Measurements from ENCODE around the gene NANS. TPM values are rescaled to one million over a fixed set of nuclear protein-coding genes. Genes with fewer than 3 reads are reported as not detected.
A peak's percentile ranks its signal among the peaks of the same experiment; 100 is the strongest.
"Not testable (repeated sequence)": the region's sequence is repeated elsewhere in the genome, so short reads cannot be mapped to it uniquely, and the experiment has no call there.

Gene NANS
- total RNA-seq, 3 donors from 2014 or later, result 43.8 to 80.6 (median 54.7) TPM

DNA sequence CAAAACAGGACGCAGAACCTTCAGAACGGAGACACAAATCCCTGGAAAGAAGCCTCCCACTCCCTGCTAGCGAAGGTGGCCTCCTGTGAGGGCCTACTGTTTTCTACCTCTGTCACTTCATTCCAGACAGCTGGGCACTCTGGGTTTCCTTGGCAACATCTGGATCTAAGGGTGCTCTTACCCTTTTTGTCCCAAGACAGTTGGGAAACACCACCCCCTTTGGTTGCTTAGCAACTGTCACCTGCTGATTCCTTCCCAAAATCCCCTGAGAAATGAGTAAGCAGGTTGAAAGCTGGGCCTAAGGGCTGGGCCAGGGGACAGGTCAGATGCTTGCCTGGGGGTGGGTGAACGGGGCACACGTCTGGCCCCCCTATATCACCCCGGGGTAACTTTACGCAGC, 29.4 kb downstream of the NANS start:
- no peak overlapping the region for H3K4me3 ChIP-seq
- TF ChIP-seq, protein P1, sequence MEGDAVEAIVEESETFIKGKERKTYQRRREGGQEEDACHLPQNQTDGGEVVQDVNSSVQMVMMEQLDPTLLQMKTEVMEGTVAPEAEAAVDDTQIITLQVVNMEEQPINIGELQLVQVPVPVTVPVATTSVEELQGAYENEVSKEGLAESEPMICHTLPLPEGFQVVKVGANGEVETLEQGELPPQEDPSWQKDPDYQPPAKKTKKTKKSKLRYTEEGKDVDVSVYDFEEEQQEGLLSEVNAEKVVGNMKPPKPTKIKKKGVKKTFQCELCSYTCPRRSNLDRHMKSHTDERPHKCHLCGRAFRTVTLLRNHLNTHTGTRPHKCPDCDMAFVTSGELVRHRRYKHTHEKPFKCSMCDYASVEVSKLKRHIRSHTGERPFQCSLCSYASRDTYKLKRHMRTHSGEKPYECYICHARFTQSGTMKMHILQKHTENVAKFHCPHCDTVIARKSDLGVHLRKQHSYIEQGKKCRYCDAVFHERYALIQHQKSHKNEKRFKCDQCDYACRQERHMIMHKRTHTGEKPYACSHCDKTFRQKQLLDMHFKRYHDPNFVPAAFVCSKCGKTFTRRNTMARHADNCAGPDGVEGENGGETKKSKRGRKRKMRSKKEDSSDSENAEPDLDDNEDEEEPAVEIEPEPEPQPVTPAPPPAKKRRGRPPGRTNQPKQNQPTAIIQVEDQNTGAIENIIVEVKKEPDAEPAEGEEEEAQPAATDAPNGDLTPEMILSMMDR (IDR thresholded peaks at IDR 0.05), result no peak
- TF ChIP-seq POLR2A (IDR thresholded peaks at IDR 0.05), result no peak
- TF ChIP-seq POLR2AphosphoS5 (IDR thresholded peaks at IDR 0.05), result no peak
- no peaks in the 10 kb centered on the region for H3K36me3 ChIP-seq
- H3K4me1 ChIP-seq, result no peaks in the 10 kb centered on the region
- H3K9me3 ChIP-seq, result no peaks in the 10 kb centered on the region
- peak overlapping the region in 1 of 2 donors; percentile 73 for H3K27ac ChIP-seq
- no peak for DNase-seq (ENCODE audit: low spot score in 2 of 2)
- intact Hi-C loops (cut with DNase I; ENCODE audit: low total_unique reads), result no loop called here
- H3K27me3 ChIP-seq, result no peaks in the 10 kb centered on the region

DNA sequence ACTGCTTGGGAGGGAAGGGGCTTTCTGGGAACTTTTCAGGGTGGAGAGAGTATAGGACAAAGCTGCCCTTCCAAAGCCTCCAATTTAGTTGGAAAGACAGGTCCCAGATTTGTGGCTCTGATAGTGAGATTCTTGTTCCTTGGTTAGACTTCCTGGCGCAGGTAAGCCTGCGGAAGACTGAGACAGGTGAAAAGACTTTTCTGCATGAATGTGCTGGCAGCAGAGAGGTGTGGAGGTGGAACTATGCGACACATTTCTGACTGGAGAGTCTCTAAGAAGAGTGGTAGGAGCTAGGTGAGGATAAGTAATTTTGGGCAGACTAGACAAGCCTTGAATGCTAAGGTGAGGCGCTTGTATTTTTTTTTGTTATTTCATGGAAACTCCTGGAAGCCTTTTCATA, 29.9 kb downstream of the NANS start:
- Histone ChIP-seq H3K4me1 (no peaks in the 10 kb centered on the region), H3K4me3 (no peak overlapping the region), H3K9me3 (no peaks in the 10 kb centered on the region), H3K27me3 (no peaks in the 10 kb centered on the region), H3K36me3 (no peaks in the 10 kb centered on the region), H3K27ac (peak overlapping the region in 1 of 2 donors; percentile 73)
- intact Hi-C loops (cut with DNase I; ENCODE audit: low total_unique reads), result no loop called here
- no peak for DNase-seq (ENCODE audit: low spot score in 2 of 2)
- TF ChIP-seq POLR2A (IDR thresholded peaks at IDR 0.05) (no peak), POLR2AphosphoS5 (IDR thresholded peaks at IDR 0.05) (no peak)
- TF ChIP-seq, protein P1 (IDR thresholded peaks at IDR 0.05), result no peak

DNA sequence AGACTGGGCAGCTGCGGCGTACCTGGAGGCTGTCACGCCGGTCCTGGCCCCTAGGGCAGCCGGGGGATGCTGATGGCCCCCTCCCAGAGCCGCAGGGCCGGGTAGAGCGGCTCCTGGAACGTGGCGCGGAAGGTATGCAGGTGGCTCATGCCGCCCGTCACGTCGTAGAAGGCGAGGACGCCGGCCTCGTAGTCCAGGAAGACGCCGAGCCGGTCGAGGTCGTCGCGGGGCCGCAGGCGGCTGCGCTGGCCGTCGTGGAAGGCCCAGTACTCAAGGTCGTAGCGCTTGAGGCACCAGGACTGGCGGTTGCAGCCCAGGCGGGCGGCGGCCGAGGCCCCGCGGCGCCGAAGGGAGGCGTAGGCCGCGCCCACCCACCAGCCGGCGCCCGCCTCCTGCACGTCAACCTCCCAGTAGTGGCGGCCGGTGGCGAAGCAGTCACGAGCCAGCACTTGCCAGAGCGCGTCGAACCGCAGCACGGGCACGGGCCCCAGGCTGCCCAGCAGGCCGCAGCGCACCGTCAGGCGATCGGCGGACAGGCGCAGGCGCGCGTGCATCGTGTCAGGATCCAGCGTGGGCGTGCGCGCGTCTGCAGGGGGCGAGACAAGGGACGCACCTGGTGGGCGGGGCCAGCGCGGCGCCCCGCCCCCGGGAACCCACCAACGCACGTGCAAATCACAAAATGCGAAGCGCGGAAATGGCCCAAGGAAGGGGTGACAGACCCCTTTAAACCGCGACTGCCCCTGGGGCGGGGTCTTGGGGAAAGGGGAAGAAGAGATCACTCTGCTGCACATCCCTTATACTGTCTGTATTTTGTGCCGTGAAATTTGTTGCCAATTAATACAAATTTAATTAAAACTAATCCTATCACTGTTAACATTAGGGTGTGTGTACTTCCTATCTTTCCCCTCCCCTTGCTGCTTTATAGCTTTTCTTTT, 31.2 kb downstream of the NANS start:
- Histone ChIP-seq H3K36me3 (no peaks in the 10 kb centered on the region), H3K27ac (peak overlapping the region; percentile 52 to 73), H3K27me3 (no peaks in the 10 kb centered on the region), H3K9me3 (no peaks in the 10 kb centered on the region), H3K4me3 (peak overlapping the region; percentile 23 to 68 (median 43)), H3K4me1 (no peaks in the 10 kb centered on the region)
- TF ChIP-seq, protein P1 (IDR thresholded peaks at IDR 0.05), result no peak
- TF ChIP-seq POLR2A (IDR thresholded peaks at IDR 0.05), result no peak
- TF ChIP-seq POLR2AphosphoS5 (IDR thresholded peaks at IDR 0.05), result no peak
- DNase-seq (ENCODE audit: low spot score in 2 of 2), result no peak
- intact Hi-C loops (cut with DNase I; ENCODE audit: low total_unique reads), result no loop called here

DNA sequence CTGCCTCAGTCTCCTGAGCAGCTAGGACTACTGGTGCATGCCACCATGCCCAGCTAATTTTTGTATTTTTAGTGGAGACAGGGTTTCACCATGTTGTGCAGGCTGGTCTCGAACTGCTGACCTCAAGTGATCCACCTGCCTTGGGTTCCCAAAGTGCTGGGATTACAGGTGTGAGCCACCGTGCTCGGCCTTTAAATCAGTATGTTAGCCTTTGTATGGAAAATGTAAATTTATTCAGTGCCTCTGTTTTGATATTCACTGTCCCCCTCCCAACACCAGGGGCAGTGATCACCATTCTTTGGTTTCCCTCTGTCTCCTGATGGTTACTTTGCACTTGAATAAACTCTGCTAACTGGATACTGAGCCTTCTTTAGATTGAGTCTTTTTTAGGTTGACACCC, 34.1 kb downstream of the NANS start:
- H3K4me1 ChIP-seq; H3K4me3 ChIP-seq; H3K9me3 ChIP-seq; DNase-seq (ENCODE audit: low spot score in 2 of 2); intact Hi-C loops (cut with DNase I; ENCODE audit: low total_unique reads); H3K27ac ChIP-seq; H3K27me3 ChIP-seq; H3K36me3 ChIP-seq: not testable (repeated sequence)

DNA sequence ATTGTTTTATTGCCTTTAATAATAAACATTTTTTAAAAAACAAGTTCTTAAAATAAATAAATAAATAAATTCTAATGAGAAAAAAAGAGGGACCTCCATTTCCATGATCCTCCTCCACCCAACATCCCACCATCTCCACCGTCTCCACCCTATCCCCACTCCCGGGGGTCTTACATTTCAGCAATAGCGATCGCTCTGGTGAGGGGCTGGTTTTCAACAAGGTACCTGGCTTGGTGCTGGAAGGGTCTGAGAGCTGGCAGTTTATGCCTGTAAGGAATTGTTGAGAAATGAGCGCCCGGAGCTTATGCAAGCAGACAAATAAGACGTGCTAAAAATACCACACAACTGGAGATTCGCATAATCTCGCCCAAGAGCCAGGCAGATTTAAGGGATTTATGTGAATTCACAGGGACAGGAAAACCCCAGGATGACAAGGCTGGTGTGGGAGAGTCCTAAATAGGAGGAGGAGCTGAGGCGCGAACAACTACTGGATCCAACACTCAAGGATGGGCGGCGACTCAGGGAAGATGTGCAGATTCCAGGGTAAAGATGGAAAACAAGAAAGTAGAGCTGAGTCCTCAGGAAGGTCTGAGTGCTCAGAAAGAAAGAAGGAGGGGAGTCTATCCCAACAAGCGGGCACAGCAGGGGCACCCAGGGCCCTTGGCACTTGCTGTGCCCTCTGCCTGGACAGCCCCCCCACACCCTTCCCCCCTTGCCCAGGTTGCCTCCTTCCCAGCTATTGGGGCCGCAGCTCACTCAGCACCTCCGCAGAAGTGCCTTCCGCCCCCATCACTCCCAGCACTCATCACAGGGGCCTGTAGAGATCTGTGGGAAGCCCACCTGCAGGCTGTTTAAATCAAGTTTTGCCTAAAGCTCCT, 35.4 kb downstream of the NANS start:
- Histone ChIP-seq H3K36me3 (no peaks in the 10 kb centered on the region), H3K9me3 (no peaks in the 10 kb centered on the region), H3K4me3 (no peak overlapping the region), H3K27me3 (no peaks in the 10 kb centered on the region), H3K4me1 (no peaks in the 10 kb centered on the region), H3K27ac (no peak overlapping the region)
- DNase-seq (ENCODE audit: low spot score in 2 of 2), result no peak
- intact Hi-C loops (cut with DNase I; ENCODE audit: low total_unique reads), result no loop called here
- TF ChIP-seq POLR2AphosphoS5 (IDR thresholded peaks at IDR 0.05) (no peak), POLR2A (IDR thresholded peaks at IDR 0.05) (no peak)

DNA sequence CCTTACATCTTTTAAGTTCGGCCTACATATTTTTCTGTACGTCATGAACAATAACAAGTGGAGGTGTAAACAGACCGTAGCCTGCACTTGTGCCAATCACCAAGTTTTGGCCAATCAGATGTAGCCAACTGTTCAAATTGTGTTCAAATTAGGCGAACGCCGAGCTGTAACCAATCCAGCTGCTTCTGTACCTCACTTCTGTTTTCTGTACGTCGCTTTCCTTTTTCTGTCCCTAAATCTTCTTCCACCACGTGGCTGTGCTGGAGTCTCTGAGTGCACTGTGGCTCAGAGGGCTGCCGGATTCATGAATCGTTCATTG, 36.0 kb downstream of the NANS start:
- H3K27me3 ChIP-seq, result no peaks in the 10 kb centered on the region
- no peaks in the 10 kb centered on the region for H3K9me3 ChIP-seq
- no peak for DNase-seq (ENCODE audit: low spot score in 2 of 2)
- H3K4me1 ChIP-seq, result no peaks in the 10 kb centered on the region
- no peaks in the 10 kb centered on the region for H3K36me3 ChIP-seq
- H3K27ac ChIP-seq, result no peak overlapping the region
- no peak overlapping the region for H3K4me3 ChIP-seq
- TF ChIP-seq POLR2AphosphoS5 (IDR thresholded peaks at IDR 0.05) (no peak), POLR2A (IDR thresholded peaks at IDR 0.05) (no peak)
- TF ChIP-seq, protein P1 (IDR thresholded peaks at IDR 0.05), result no peak
- intact Hi-C loops (cut with DNase I; ENCODE audit: low total_unique reads), result no loop called here
